Hepatocyte (in vitro differentiated cells): ENCODE data around the gene UHRF1. TPM values are rescaled to one million over a fixed set of nuclear protein-coding genes. Genes with fewer than 3 reads are reported as not detected.

Source experiments
- DNase-seq: peaks from one replicate; pipeline ENCODE4 v3.0.0-alpha.2; 2016; ENCODE audit warnings: low spot score
- H2AFZ ChIP-seq: fragments of 200-600 bp; sonication (generic); 2 replicates; pipeline ENCODE4 v1.6.0; 2016; ENCODE audit warnings: antibody characterized with exemption, mild to moderate bottlenecking
- H3K27ac ChIP-seq: fragments of 200-600 bp; sonication (generic); 2 replicates; pipeline ENCODE4 v1.5.1; 2016; ENCODE audit warnings: mild to moderate bottlenecking
- H3K27me3 ChIP-seq: fragments of 200-600 bp; sonication (generic); 2 replicates; pipeline ENCODE4 v1.6.1; 2016
- H3K36me3 ChIP-seq: fragments of 200-600 bp; sonication (generic); replicated peaks from 2 replicates; pipeline ENCODE4 v1.5.1; 2016; ENCODE audit warnings: low read depth; ENCODE audit not compliant: insufficient read depth
- H3K4me1 ChIP-seq: fragments of 200-600 bp; sonication (generic); 2 replicates; pipeline ENCODE4 v1.5.1; 2016; ENCODE audit warnings: mild to moderate bottlenecking, moderate library complexity; ENCODE audit not compliant: insufficient read depth
- H3K4me2 ChIP-seq: fragments of 200-600 bp; sonication (generic); 2 replicates; pipeline ENCODE4 v1.6.0; 2016
- H3K4me3 ChIP-seq: fragments of 200-600 bp; sonication (generic); 2 replicates; pipeline ENCODE4 v1.5.1; 2016; ENCODE audit warnings: mild to moderate bottlenecking
- H3K79me2 ChIP-seq: fragments of 200-600 bp; sonication (generic); 2 replicates; pipeline ENCODE4 v1.6.0; 2017; ENCODE audit warnings: mild to moderate bottlenecking
- H3K9me2 ChIP-seq: fragments of 200-600 bp; sonication (generic); replicated peaks from 2 replicates; pipeline ENCODE4 v1.6.0; 2017; ENCODE audit warnings: mild to moderate bottlenecking; ENCODE audit not compliant: insufficient read depth
- H3K9me3 ChIP-seq: fragments of 200-600 bp; sonication (generic); 2 replicates; pipeline ENCODE4 v1.5.1; 2016; ENCODE audit warnings: low read depth, mild to moderate bottlenecking
- H4K20me1 ChIP-seq: fragments of 200-600 bp; sonication (generic); 2 replicates; pipeline ENCODE4 v1.6.0; 2016; ENCODE audit warnings: mild to moderate bottlenecking; ENCODE audit not compliant: insufficient read depth, poor library complexity, severe bottlenecking
- CTCF ChIP-seq: fragments of 200-600 bp; sonication (generic); IDR thresholded peaks from 2 replicates; pipeline ENCODE4 v1.5.1; 2016; ENCODE audit warnings: antibody characterized with exemption, mild to moderate bottlenecking; ENCODE audit not compliant: poor library complexity
- EZH2 ChIP-seq: fragments of 200-600 bp; sonication (generic); IDR thresholded peaks from 2 replicates; pipeline ENCODE4 v1.6.1; 2016; ENCODE audit warnings: antibody characterized with exemption, mild to moderate bottlenecking, borderline replicate concordance
- EZH2phosphoT487 ChIP-seq: fragments of 200-600 bp; sonication (generic); IDR thresholded peaks from one replicate; pipeline ENCODE4 v1.6.1; 2018; ENCODE audit warnings: antibody characterized with exemption, mild to moderate bottlenecking, low read depth, moderate library complexity; ENCODE audit not compliant: unreplicated experiment, severe bottlenecking
- WGBS: methylation state at CpG from one replicate; pipeline ENCODE4 v1.1.6; 2016; ENCODE audit warnings: low lambda C conversion rate; ENCODE audit errors: missing lambda C conversion rate; 5-methylcytosine and 5-hydroxymethylcytosine counted together
- polyA plus RNA-seq: library from polyadenylated mRNA; unstranded; fragments of >200 nt; fragmentation: Nextera tagmentation; extraction: Ambion mirVana; gene quantifications from 2 replicates; pipeline ENCODE4 v1.2.1, GENCODE V29; 2016
- total RNA-seq: library from RNA; depleted of rRNA; stranded (reverse); fragments of >200 nt; gene quantifications from 2 replicates; pipeline ENCODE4 v1.2.3, GENCODE V29; 2014

Gene UHRF1
- total and polyA plus RNA-seq, 2 experiments from 2014 or later, result 9.9 to 11.5 TPM

GRCh38 chr19:4965061-4965460 is 55.8 kb downstream of the UHRF1 start:
- Histone ChIP-seq H3K27me3 (no peaks in the 10 kb centered on the region), H3K4me3 (no peak overlapping the region), H3K9me3 (no peaks in the 10 kb centered on the region), H3K4me1 (peaks cover 4% of the 10 kb centered on the region), H2AFZ (no peak overlapping the region), H4K20me1 (peaks cover 5% of the 10 kb centered on the region), H3K27ac (no peak overlapping the region), H3K79me2 (peaks cover 7% of the 10 kb centered on the region), H3K9me2 (no peaks in the 10 kb centered on the region), H3K4me2 (no peak overlapping the region), H3K36me3 (no peaks in the 10 kb centered on the region)
- WGBS, result 96% methylated on average over 6 of the region's 6 CpGs
- no peak for DNase-seq
- TF ChIP-seq CTCF, result no peak
- no peak for TF ChIP-seq EZH2phosphoT487
- no peak for TF ChIP-seq EZH2

GRCh38 chr19:4966591-4966990 is 57.3 kb downstream of the UHRF1 start:
- Histone ChIP-seq H3K79me2 (peaks cover 21% of the 10 kb centered on the region), H2AFZ (no peak overlapping the region), H3K27me3 (no peaks in the 10 kb centered on the region), H3K36me3 (no peaks in the 10 kb centered on the region), H3K9me2 (no peaks in the 10 kb centered on the region), H3K9me3 (no peaks in the 10 kb centered on the region), H3K4me1 (peaks cover 13% of the 10 kb centered on the region), H3K27ac (no peak overlapping the region), H4K20me1 (peaks cover 20% of the 10 kb centered on the region), H3K4me3 (no peak overlapping the region), H3K4me2 (no peak overlapping the region)
- TF ChIP-seq EZH2phosphoT487 (no peak), CTCF (no peak), EZH2 (no peak)
- WGBS, result 91% methylated on average over 6 of the region's 6 CpGs
- no peak for DNase-seq

- H2AFZ ChIP-seq, result peak overlapping the region; percentile 54
- WGBS, result 75% methylated on average over 16 of the region's 16 CpGs
- H3K27ac ChIP-seq, result peak overlapping the region; percentile 53
- H3K36me3 ChIP-seq, result no peaks in the 10 kb centered on the region
- H3K4me1 ChIP-seq, result peaks cover 20% of the 10 kb centered on the region
- no peak overlapping the region for H3K4me3 ChIP-seq
- TF ChIP-seq EZH2phosphoT487 (no peak), CTCF (no peak), EZH2 (no peak)
- H3K9me2 ChIP-seq, result no peaks in the 10 kb centered on the region
- peak overlapping the region; percentile 74 for H3K4me2 ChIP-seq
- H3K27me3 ChIP-seq, result no peaks in the 10 kb centered on the region
- peaks cover 35% of the 10 kb centered on the region for H3K79me2 ChIP-seq
- H3K9me3 ChIP-seq, result no peaks in the 10 kb centered on the region
- H4K20me1 ChIP-seq, result peaks cover 33% of the 10 kb centered on the region
- DNase-seq, result no peak
These were observed 58.6 kb downstream of the UHRF1 start for GRCh38 chr19:4967738-4968461.
